Karpas-422 (cell line): Measurements from ENCODE around the gene NPC2. TPM values are rescaled to one million over a fixed set of nuclear protein-coding genes. Genes with fewer than 3 reads are reported as not detected.

Experiments used
- DNase-seq: peaks from one replicate; pipeline ENCODE4 v3.0.0-alpha.2; 2015
- H2AFZ ChIP-seq: fragments of 200-600 bp; sonication (generic); 2 replicates; pipeline ENCODE4 v1.6.1; 2014; ENCODE audit warnings: antibody characterized with exemption, low read length, mixed read lengths
- H3K27ac ChIP-seq: fragments of 200-600 bp; sonication (generic); 2 replicates; pipeline ENCODE4 v1.5.1; 2014; ENCODE audit warnings: mild to moderate bottlenecking, low read length, moderate library complexity
- H3K27me3 ChIP-seq: fragments of 200-600 bp; sonication (generic); 2 replicates; pipeline ENCODE4 v1.6.1; 2014; ENCODE audit warnings: low read length, mixed read lengths
- H3K36me3 ChIP-seq: fragments of 200-600 bp; sonication (generic); 2 replicates; pipeline ENCODE4 v1.6.1; 2014; ENCODE audit warnings: low read length, mixed read lengths; ENCODE audit not compliant: insufficient read depth
- H3K4me1 ChIP-seq: fragments of 200-600 bp; sonication (generic); 2 replicates; pipeline ENCODE4 v1.6.1; 2014; ENCODE audit warnings: mild to moderate bottlenecking, low read length, mixed read lengths
- H3K4me2 ChIP-seq: fragments of 200-600 bp; sonication (generic); 2 replicates; pipeline ENCODE4 v1.6.1; 2014; ENCODE audit warnings: low read length, low read depth, mild to moderate bottlenecking; ENCODE audit not compliant: poor library complexity, severe bottlenecking
- H3K4me3 ChIP-seq: fragments of 200-600 bp; sonication (generic); 2 replicates; pipeline ENCODE4 v1.5.1; 2014; ENCODE audit warnings: mild to moderate bottlenecking, antibody characterized with exemption, low read length, mixed read lengths
- H3K79me2 ChIP-seq: fragments of 200-600 bp; sonication (generic); 2 replicates; pipeline ENCODE4 v1.6.1; 2014; ENCODE audit warnings: mild to moderate bottlenecking, low read length, mixed read lengths
- H3K9ac ChIP-seq: fragments of 200-600 bp; sonication (generic); 2 replicates; pipeline ENCODE4 v1.6.0; 2014; ENCODE audit warnings: low read length
- H3K9me2 ChIP-seq: fragments of 200-600 bp; sonication (generic), shearing (Covaris generic); replicated peaks from 2 replicates; pipeline ENCODE4 v1.6.0; 2014; ENCODE audit warnings: mild to moderate bottlenecking, low read length, moderate library complexity; ENCODE audit not compliant: insufficient read depth
- H3K9me3 ChIP-seq: fragments of 300-700, 200-600 bp; sonication (generic); 2 replicates; pipeline ENCODE4 v1.6.1; 2014; ENCODE audit warnings: low read length, mixed read lengths
- H4K20me1 ChIP-seq: fragments of 200-600 bp; sonication (generic); 2 replicates; pipeline ENCODE4 v1.6.1; 2014; ENCODE audit warnings: mild to moderate bottlenecking, antibody characterized with exemption, low read length, low read depth; ENCODE audit not compliant: insufficient read depth
- total RNA-seq: library from RNA; depleted of rRNA; stranded (reverse); fragments of >200 nt; shearing (Covaris generic); gene quantifications from 2 replicates; pipeline ENCODE4 v1.2.3, GENCODE V29; 2014; ENCODE audit warnings: low replicate concordance

Gene NPC2
- total RNA-seq, 1 experiment from 2014 or later = 113 TPM

DNA sequence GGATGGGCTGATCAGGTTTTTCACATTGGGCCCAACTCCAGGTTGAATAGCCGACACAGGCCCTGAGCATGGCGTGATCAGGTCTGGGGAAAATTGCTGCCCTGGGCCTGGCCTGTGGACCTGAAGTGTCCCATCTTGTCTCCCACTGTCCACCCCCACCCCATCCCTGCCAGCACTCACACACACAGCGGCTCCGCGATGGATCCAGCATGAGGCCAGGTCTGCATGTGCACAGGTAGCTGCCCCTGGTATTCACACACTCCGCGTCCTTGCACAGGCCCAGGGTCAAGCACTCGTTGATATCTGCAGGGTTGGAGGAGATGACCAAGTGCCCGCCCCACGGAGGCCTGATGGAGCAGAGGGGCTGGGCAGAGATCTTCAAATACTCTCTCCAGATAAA is 39.1 kb upstream of the NPC2 start:
- H3K27me3 ChIP-seq = no peaks in the 10 kb centered on the region
- no peak for DNase-seq
- no peaks in the 10 kb centered on the region for H3K9me3 ChIP-seq
- peaks cover 7% of the 10 kb centered on the region for H3K4me1 ChIP-seq
- H4K20me1 ChIP-seq = no peaks in the 10 kb centered on the region
- no peaks in the 10 kb centered on the region for H3K79me2 ChIP-seq
- no peaks in the 10 kb centered on the region for H3K9me2 ChIP-seq
- no peak overlapping the region for H3K27ac ChIP-seq
- no peak overlapping the region for H3K4me2 ChIP-seq
- no peak overlapping the region for H3K9ac ChIP-seq
- H2AFZ ChIP-seq = no peak overlapping the region
- H3K36me3 ChIP-seq = no peaks in the 10 kb centered on the region
- no peak overlapping the region for H3K4me3 ChIP-seq

DNA sequence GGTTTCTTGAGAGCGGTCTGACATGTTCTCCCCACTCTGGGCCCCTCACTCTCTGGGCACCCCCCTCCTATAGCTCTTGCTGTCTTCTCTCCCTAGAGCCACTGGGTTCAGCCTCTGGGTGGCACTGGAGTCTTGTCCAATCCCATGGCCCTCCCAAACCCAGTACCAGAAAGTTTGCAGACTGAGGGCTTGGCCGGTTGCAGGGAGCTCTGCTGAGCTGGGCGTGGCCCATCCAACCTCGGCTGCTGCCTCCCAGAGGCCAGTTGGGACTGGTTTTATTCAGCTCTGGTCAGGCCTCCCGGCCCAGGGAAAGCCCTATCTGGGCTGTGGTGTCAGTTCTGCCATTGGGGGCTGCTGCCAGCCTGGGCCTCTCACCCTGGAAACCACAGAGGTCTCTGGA is 38.4 kb upstream of the NPC2 start:
- H3K9me3 ChIP-seq = no peaks in the 10 kb centered on the region
- no peak overlapping the region for H2AFZ ChIP-seq
- no peaks in the 10 kb centered on the region for H3K79me2 ChIP-seq
- no peaks in the 10 kb centered on the region for H3K36me3 ChIP-seq
- peak; percentile 61 for DNase-seq
- H3K27ac ChIP-seq = no peak overlapping the region
- no peaks in the 10 kb centered on the region for H3K9me2 ChIP-seq
- H3K4me2 ChIP-seq = no peak overlapping the region
- H3K27me3 ChIP-seq = no peaks in the 10 kb centered on the region
- no peak overlapping the region for H3K9ac ChIP-seq
- H3K4me1 ChIP-seq = peaks cover 14% of the 10 kb centered on the region
- H4K20me1 ChIP-seq = no peaks in the 10 kb centered on the region
- no peak overlapping the region for H3K4me3 ChIP-seq

DNA sequence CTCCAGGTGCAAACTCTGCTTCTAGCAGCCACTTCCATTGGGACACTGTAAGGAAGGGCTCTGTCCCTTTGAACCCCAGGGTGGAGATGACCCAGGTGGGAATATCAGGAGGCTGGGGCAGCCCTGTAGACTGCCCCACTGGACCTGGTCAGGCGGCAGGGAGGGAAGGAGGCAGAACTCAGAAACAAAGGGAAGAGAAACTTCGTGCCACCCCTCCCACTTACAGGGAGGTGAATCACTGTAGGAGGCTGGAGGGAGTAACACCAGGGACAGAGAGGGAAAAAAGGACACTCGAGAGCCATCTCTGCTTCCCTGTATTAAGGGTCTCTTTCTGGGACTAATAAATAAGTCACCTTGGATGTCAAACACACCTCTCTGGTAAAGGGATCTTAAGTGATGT is 37.9 kb upstream of the NPC2 start:
- no peaks in the 10 kb centered on the region for H3K79me2 ChIP-seq
- H3K27me3 ChIP-seq = no peaks in the 10 kb centered on the region
- H3K4me1 ChIP-seq = peaks cover 19% of the 10 kb centered on the region
- DNase-seq = no peak
- H4K20me1 ChIP-seq = no peaks in the 10 kb centered on the region
- H2AFZ ChIP-seq = no peak overlapping the region
- no peak overlapping the region for H3K27ac ChIP-seq
- H3K9me3 ChIP-seq = no peaks in the 10 kb centered on the region
- H3K36me3 ChIP-seq = no peaks in the 10 kb centered on the region
- no peaks in the 10 kb centered on the region for H3K9me2 ChIP-seq
- H3K4me3 ChIP-seq = no peak overlapping the region
- H3K4me2 ChIP-seq = no peak overlapping the region
- no peak overlapping the region for H3K9ac ChIP-seq

DNA sequence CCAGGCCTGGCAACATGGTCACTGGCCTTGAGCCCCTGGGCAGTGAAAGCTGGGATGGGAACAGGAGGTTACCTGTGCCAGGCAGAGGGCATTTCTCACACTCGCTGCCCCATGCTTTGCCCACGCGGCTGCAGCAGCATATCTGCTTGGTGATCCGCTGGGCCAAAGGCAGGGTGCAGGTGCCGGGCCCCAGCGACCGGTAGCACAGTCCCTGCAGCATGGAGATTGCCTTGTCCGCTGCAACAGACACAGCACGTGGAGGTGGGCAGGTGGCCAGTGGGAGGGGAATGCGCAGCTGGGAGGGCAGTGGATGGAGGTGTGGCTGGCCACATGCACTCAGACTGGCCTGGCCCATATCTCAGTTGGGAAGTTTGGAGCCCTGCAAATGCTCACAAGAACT is 35.8 kb upstream of the NPC2 start:
- Histone ChIP-seq H2AFZ (no peak overlapping the region), H3K9me2 (no peaks in the 10 kb centered on the region), H3K36me3 (no peaks in the 10 kb centered on the region), H3K9ac (no peak overlapping the region), H3K27me3 (no peaks in the 10 kb centered on the region), H4K20me1 (no peaks in the 10 kb centered on the region), H3K4me3 (no peak overlapping the region), H3K27ac (no peak overlapping the region), H3K4me1 (peaks cover 39% of the 10 kb centered on the region), H3K4me2 (no peak overlapping the region), H3K9me3 (no peaks in the 10 kb centered on the region), H3K79me2 (no peaks in the 10 kb centered on the region)
- DNase-seq = no peak

DNA sequence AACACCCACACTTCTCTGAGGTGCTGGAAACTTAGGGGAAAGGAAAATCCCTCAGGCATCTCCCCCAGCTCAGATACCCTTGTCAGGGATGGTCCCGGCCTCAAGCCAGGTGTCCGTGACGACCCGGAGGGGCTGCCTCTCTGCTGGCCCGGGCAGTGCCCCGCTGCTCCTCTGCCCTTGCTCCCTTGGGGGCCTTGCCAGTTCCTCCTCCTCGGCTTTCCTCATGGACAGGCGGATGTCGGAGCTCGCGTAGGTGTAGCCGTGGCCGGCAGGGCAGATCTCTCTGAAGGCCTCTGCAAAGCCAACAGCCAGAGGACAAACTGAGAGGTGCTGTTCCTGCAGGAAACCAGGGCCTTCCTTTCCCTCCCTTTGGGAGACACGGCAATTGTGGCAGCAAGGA is 35.3 kb upstream of the NPC2 start:
- Histone ChIP-seq H3K36me3 (no peaks in the 10 kb centered on the region), H2AFZ (no peak overlapping the region), H3K4me3 (no peak overlapping the region), H3K4me2 (no peak overlapping the region), H3K9me3 (no peaks in the 10 kb centered on the region), H3K4me1 (peaks cover 42% of the 10 kb centered on the region), H3K9me2 (no peaks in the 10 kb centered on the region), H3K27me3 (no peaks in the 10 kb centered on the region), H3K9ac (no peak overlapping the region), H3K27ac (no peak overlapping the region), H4K20me1 (no peaks in the 10 kb centered on the region), H3K79me2 (no peaks in the 10 kb centered on the region)
- DNase-seq = no peak

DNA sequence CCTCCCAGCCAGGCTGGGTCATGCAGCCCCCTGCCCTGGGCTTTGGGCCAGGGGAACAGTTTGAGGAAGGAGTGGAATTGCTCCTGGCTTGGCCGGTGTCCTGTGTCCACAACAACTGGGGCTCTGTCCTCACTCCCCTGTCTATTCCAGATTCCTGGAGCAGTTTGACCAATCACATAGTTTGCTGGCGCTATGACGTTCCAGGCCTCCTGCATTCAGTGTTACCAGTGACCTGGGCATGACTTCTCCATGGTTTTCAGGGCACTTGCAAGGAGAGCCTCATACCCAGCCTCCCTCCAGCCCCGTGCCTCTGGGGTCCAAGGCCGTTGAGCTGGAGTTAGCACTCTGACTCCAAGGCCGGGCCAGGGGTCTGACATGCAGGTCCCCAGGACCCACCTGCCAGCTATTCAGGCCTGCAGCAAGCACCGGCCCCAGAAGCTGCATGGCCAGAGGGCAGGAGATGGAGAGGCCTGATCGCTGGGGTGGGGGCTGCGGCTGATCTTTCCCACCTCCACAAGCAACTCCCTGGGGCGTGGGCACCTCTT is 34.7 kb upstream of the NPC2 start:
- no peak for DNase-seq
- peaks cover 42% of the 10 kb centered on the region for H3K4me1 ChIP-seq
- H3K9ac ChIP-seq = no peak overlapping the region
- H3K36me3 ChIP-seq = no peaks in the 10 kb centered on the region
- H4K20me1 ChIP-seq = no peaks in the 10 kb centered on the region
- H3K9me3 ChIP-seq = no peaks in the 10 kb centered on the region
- no peaks in the 10 kb centered on the region for H3K27me3 ChIP-seq
- no peak overlapping the region for H2AFZ ChIP-seq
- no peak overlapping the region for H3K27ac ChIP-seq
- no peak overlapping the region for H3K4me3 ChIP-seq
- no peaks in the 10 kb centered on the region for H3K9me2 ChIP-seq
- no peaks in the 10 kb centered on the region for H3K79me2 ChIP-seq
- no peak overlapping the region for H3K4me2 ChIP-seq

DNA sequence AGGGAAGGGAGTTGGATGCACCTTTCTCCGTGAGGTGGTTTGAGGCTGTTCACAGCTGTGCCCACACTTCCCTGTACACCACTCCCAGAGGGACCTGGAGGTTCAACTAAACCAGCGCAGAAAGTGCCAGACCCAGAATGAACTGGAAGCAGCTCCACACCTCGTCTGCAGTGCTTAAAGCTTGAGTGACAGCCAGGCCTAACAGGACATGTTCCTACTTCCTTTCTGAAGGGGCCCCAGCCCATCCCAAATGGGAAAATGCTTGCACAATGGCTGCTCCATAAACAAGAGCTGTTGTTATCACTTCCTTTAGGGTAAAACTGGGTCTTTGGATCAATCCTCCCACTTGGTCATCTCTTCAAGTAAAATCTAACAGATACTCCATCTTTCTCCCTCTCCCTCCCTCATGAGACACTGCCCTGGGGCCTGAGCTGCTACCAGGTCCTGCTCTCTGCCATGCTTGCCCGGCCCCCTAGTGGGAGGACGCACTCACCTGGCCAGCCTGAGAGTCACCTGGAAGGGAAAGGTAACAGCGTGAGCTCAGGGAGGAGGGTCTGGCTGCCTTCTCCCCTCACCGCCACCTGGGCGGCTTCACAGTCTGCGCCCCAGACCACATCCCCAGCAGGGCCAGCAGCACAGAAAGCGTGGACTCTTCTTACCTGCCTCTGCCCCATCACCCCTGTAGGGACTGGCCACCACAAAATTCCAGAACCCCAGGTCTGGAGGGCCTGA is 33.9 kb upstream of the NPC2 start:
- Histone ChIP-seq H3K4me3 (no peak overlapping the region; the same call in 1 of the 2 replicates), H3K27me3 (no peaks in the 10 kb centered on the region), H3K27ac (no peak overlapping the region), H3K4me1 (peaks cover 42% of the 10 kb centered on the region), H3K4me2 (peak overlapping the region; percentile 17), H4K20me1 (no peaks in the 10 kb centered on the region), H3K9me2 (no peaks in the 10 kb centered on the region), H3K36me3 (no peaks in the 10 kb centered on the region), H3K9ac (peak overlapping the region; percentile 28; the same call in 1 of the 2 replicates), H3K9me3 (no peaks in the 10 kb centered on the region), H3K79me2 (no peaks in the 10 kb centered on the region), H2AFZ (no peak overlapping the region)
- no peak for DNase-seq

DNA sequence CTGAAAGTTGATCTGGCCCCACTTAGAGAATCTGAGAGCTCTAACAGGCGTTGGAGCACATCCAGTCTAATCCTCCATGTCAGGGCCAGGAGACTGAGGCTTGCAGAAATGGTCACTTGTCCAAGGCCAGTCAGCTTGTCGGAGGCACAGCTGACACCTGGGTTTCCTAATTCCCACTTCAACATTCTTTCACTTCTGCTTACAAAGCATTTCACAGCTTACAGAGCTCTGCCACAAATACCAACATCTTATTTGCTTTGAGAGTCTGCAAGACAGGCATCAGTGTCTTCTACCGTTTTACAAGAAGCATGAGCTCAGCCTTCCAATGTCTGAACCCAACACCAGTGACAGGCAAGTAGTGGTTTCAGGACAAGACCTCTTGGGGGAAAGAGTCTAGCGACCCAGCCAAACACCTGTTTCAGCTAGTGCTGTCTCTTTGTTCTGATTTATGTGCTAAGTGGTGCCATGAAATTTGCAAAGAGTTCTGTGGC is 32.3 kb upstream of the NPC2 start:
- Histone ChIP-seq H3K79me2 (no peaks in the 10 kb centered on the region), H3K9ac (peak overlapping the region; percentile 21; the same call in 1 of the 2 replicates), H3K36me3 (no peaks in the 10 kb centered on the region), H4K20me1 (no peaks in the 10 kb centered on the region), H2AFZ (no peak overlapping the region), H3K9me2 (no peaks in the 10 kb centered on the region), H3K27ac (peak overlapping the region; percentile 69), H3K9me3 (no peaks in the 10 kb centered on the region), H3K4me3 (no peak overlapping the region; the same call in 1 of the 2 replicates), H3K27me3 (no peaks in the 10 kb centered on the region), H3K4me1 (peaks cover 42% of the 10 kb centered on the region), H3K4me2 (peak overlapping the region; percentile 17)
- peak; percentile 58 for DNase-seq
